ENCODE results near the gene CPM. TPM values are rescaled to one million over a fixed set of nuclear protein-coding genes. Genes with fewer than 3 reads are reported as not detected.
"Not testable (repeated sequence)": the region's sequence is repeated elsewhere in the genome, so short reads cannot be mapped to it uniquely, and the experiment has no call there.

Gene CPM
- total and polyA plus RNA-seq, 7 donors: 2.2 to 13.3 (median 5.8) TPM

DNA sequence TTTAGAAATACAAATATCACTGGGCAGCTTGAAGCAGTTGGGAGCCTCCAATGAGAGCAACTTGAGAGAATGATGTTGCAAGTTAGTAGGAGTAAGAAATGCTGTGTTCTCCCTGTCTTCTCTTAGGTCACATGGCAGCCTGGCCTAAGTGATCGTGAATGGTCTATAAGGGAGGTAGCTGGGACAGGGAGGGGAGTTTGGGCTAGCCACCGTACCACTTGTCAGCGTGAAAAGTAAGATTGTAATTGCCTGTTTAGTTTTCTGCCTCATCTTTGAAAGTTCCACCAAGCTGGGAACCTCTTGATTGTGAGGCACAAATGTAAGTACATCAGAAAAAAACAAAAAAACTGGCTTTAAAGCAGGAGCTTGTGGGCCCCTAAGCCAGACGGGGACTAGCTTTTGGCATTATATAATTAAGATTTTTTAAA, 88.6 kb downstream of the CPM start:
- Histone ChIP-seq H3K27ac (no peak overlapping the region), H3K9me3 (no peaks in the 10 kb centered on the region), H3K27me3 (ENCODE audit: insufficient read depth in 3 of 3, low read length in 2 of 3) (no peaks in the 10 kb centered on the region), H3K36me3 (ENCODE audit: insufficient read depth in 1 of 2, low read depth in 1 of 2) (peaks cover 5 to 63% of the 10 kb centered on the region in 2 donors), H3K4me3 (no peak overlapping the region), H3K4me1 (peaks cover 7% of the 10 kb centered on the region)
- ATAC-seq: peak in 1 of 4 donors; percentile 11
- intact Hi-C loops (cut with DNase I): no loop called here
- TF ChIP-seq, protein P1, sequence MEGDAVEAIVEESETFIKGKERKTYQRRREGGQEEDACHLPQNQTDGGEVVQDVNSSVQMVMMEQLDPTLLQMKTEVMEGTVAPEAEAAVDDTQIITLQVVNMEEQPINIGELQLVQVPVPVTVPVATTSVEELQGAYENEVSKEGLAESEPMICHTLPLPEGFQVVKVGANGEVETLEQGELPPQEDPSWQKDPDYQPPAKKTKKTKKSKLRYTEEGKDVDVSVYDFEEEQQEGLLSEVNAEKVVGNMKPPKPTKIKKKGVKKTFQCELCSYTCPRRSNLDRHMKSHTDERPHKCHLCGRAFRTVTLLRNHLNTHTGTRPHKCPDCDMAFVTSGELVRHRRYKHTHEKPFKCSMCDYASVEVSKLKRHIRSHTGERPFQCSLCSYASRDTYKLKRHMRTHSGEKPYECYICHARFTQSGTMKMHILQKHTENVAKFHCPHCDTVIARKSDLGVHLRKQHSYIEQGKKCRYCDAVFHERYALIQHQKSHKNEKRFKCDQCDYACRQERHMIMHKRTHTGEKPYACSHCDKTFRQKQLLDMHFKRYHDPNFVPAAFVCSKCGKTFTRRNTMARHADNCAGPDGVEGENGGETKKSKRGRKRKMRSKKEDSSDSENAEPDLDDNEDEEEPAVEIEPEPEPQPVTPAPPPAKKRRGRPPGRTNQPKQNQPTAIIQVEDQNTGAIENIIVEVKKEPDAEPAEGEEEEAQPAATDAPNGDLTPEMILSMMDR (IDR thresholded peaks at IDR 0.05): no peak
- WGBS, 3 donors: 85 to 89% (median 87%) methylated on average over 4 of the region's 4 CpGs
- DNase-seq: no peak

DNA sequence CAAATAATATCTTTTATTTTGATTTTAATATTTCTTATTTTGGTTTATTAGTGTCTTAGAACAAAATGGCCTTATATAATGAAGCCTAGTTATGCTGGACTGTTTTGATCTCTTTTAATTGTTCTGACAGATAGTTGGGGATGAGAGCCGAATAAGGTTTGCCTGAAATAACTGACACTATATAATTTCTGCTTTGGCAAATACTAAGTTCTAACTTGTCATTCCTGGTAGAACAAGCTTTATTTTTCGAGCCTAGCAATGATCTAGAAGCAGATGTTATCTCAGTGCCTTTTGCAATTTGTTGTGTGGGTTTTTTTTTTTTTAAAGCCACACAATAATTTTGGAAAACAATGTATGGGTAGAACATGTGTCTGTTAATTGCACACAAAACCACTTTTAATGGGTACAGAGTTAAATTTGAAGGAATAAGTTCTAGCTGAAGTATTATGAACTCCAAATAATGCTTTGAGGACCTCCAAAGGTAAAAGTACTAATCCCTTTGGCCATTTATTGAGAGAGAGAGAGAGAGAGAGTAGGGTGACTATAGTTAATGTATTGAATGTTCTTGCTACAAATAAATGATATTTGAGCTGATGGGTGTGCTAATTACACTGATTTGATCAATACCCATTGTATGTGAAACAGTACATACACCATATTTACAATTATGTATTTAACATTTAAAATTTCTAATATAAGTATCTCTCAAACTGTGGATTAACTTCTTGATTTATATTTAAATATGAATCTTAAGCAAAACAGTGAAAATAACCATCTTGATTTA, 90.0 kb downstream of the CPM start:
- Histone ChIP-seq H3K4me1 (peaks cover 9% of the 10 kb centered on the region), H3K4me3 (no peak overlapping the region), H3K36me3 (ENCODE audit: insufficient read depth in 1 of 2, low read depth in 1 of 2) (peaks cover 5 to 77% of the 10 kb centered on the region in 2 donors), H3K9me3 (no peaks in the 10 kb centered on the region), H3K27ac (no peak overlapping the region), H3K27me3 (ENCODE audit: insufficient read depth in 3 of 3, low read length in 2 of 3) (no peaks in the 10 kb centered on the region)
- TF ChIP-seq, protein P1 (IDR thresholded peaks at IDR 0.05): no peak
- intact Hi-C loops (cut with DNase I): no loop called here
- no peak for ATAC-seq
- DNase-seq: no peak
- WGBS, 3 donors: 73 to 82% (median 75%) methylated on average over 2 of the region's 2 CpGs

DNA sequence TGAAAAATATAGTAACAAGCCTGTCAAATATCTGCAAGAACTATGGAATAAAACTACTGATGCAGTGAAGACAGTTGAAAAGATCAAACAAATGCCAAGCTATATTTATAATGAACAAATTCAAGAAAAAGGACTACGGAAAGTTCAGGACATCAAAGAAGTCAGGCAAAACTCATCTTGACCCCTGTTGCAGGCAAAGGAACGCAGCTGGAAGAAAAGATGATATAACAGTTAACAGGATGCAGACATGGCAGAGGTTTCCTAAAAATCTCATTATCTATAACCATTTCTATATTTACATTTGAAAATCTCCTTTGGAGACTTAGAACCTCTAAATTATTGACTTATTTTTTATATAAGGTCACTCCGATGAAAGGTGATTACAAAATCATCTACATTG, 90.8 kb downstream of the CPM start:
- Histone ChIP-seq H3K4me1 (peaks cover 9% of the 10 kb centered on the region), H3K27me3 (ENCODE audit: insufficient read depth in 3 of 3, low read length in 2 of 3) (no peaks in the 10 kb centered on the region), H3K4me3 (no peak overlapping the region), H3K9me3 (no peaks in the 10 kb centered on the region), H3K27ac (no peak overlapping the region), H3K36me3 (ENCODE audit: insufficient read depth in 1 of 2, low read depth in 1 of 2) (peaks cover 5 to 85% of the 10 kb centered on the region in 2 donors)
- WGBS, 3 donors: 97 to 98% (median 98%) methylated on average over 3 of the region's 3 CpGs
- ATAC-seq (no peak), DNase-seq (no peak)
- TF ChIP-seq, protein P1 (IDR thresholded peaks at IDR 0.05): no peak
- intact Hi-C loops (cut with DNase I): no loop called here

DNA sequence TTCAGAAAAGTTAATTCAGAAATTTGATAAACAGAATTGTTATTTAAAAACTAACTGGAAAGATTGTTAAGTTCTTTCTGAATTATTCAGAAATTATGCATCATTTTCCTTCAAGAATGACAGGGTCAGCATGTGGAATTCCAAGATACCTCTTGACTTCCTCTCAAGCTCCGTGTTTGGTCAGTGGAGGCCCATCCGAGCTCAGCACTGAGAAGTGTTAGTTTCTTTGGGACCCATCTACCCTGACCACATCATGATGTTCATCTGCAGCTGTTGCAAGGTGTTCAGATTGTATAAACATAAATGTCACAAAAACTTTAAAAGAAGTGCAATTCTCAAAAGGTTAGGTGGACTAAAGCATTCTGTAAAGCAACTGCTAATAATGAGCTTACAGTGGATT, 91.3 kb downstream of the CPM start:
- no peak for ATAC-seq
- Histone ChIP-seq H3K36me3 (ENCODE audit: insufficient read depth in 1 of 2, low read depth in 1 of 2) (peaks cover 5 to 89% of the 10 kb centered on the region in 2 donors), H3K9me3 (no peaks in the 10 kb centered on the region), H3K27ac (no peak overlapping the region), H3K27me3 (ENCODE audit: insufficient read depth in 3 of 3, low read length in 2 of 3) (no peaks in the 10 kb centered on the region), H3K4me3 (no peak overlapping the region), H3K4me1 (peaks cover 9% of the 10 kb centered on the region)
- TF ChIP-seq, protein P1 (IDR thresholded peaks at IDR 0.05): no peak
- DNase-seq: no peak
- 92% methylated on average over 2 of the region's 2 CpGs for WGBS, 3 donors
- intact Hi-C loops (cut with DNase I): no loop called here

DNA sequence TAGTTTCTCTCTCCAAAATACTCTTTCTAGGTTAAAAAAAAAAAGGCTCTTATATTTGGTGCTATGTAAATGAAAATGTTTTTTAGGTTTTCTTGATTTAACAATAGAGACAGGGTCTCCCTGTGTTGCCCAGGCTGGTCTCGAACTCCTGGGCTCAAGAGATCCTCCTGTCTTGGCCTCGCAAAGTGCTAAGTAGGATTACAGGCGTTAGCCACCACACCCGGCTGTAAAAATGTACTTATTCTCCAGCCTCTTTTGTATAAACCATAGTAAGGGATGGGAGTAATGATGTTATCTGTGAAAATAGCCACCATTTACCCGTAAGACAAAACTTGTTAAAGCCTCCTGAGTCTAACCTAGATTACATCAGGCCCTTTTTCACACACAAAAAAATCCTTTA, 91.8 kb downstream of the CPM start:
- H3K9me3 ChIP-seq; DNase-seq; H3K4me1 ChIP-seq; H3K27me3 ChIP-seq (ENCODE audit: insufficient read depth in 3 of 3, low read length in 2 of 3); ATAC-seq; H3K27ac ChIP-seq; intact Hi-C loops (cut with DNase I); H3K4me3 ChIP-seq: not testable (repeated sequence)
- H3K36me3 ChIP-seq (ENCODE audit: insufficient read depth in 1 of 2, low read depth in 1 of 2): peaks cover 5 to 95% of the 10 kb centered on the region in 2 donors
- WGBS, 3 donors: 93 to 95% (median 94%) methylated on average over 5 of the region's 5 CpGs
